HFFc6 (cell line): Measurements from ENCODE around the gene PTPN4. TPM values are rescaled to one million over a fixed set of nuclear protein-coding genes. Genes with fewer than 3 reads are reported as not detected.
A peak's percentile ranks its signal among the peaks of the same experiment; 100 is the strongest.

Experiments used
- DNase-seq: peaks from one replicate; pipeline ENCODE4 v3.0.0-alpha.2; 2018
- H3K27ac Mint-ChIP-seq: 2 replicates; pipeline ENCODE4 v1.8.0; 2020; ENCODE audit warnings: mild to moderate bottlenecking, mixed read lengths
- H3K27me3 Mint-ChIP-seq: 2 replicates; pipeline ENCODE4 v1.8.0; 2021; ENCODE audit warnings: mild to moderate bottlenecking, moderate library complexity, mixed read lengths; ENCODE audit not compliant: insufficient read depth
- H3K36me3 Mint-ChIP-seq: 2 replicates; pipeline ENCODE4 v1.8.0; 2021; ENCODE audit warnings: low read depth, mixed read lengths
- H3K4me1 Mint-ChIP-seq: 2 replicates; pipeline ENCODE4 v1.8.0; 2020; ENCODE audit warnings: low read depth, mixed read lengths
- H3K4me3 Mint-ChIP-seq: 2 replicates; pipeline ENCODE4 v1.8.0; 2020; ENCODE audit warnings: mild to moderate bottlenecking, moderate library complexity, mixed read lengths
- H3K9me3 Mint-ChIP-seq: 2 replicates; pipeline ENCODE4 v1.8.0; 2020; ENCODE audit warnings: mild to moderate bottlenecking, mixed read lengths
- CTCF ChIP-seq: fragments of 200-600 bp; sonication (generic); IDR thresholded peaks from 2 replicates; pipeline ENCODE4 v1.5.0; 2021; ENCODE audit warnings: antibody characterized with exemption, mild to moderate bottlenecking
- total RNA-seq, 6 experiments: library from RNA; stranded (reverse); fragmentation: NEBNext Ultra II Directional; extraction: Animal tissue kit (Norgen Biotek cat#: 25700); gene quantifications; 2 replicates in 1 of 6; 3 replicates in 5 of 6; pipeline ENCODE4 v1.2.3, GENCODE V29; 2021

Gene PTPN4
- total RNA-seq, 6 experiments from 2014 or later: 12.0 to 20.3 (median 14.8) TPM

GRCh38 chr2:119741001-119741400, 18.7 kb upstream of the PTPN4 start:
- no peak for TF ChIP-seq CTCF
- H3K36me3 Mint-ChIP-seq: no peaks in the 10 kb centered on the region
- no peak overlapping the region for H3K27ac Mint-ChIP-seq
- H3K4me1 Mint-ChIP-seq: peaks cover 14% of the 10 kb centered on the region
- H3K4me3 Mint-ChIP-seq: no peak overlapping the region
- no peak for DNase-seq
- H3K27me3 Mint-ChIP-seq: peaks cover 38% of the 10 kb centered on the region
- H3K9me3 Mint-ChIP-seq: no peaks in the 10 kb centered on the region

GRCh38 chr2:119741868-119742267, 17.9 kb upstream of the PTPN4 start:
- peaks cover 32% of the 10 kb centered on the region for H3K27me3 Mint-ChIP-seq
- H3K4me1 Mint-ChIP-seq: peaks cover 18% of the 10 kb centered on the region
- no peaks in the 10 kb centered on the region for H3K36me3 Mint-ChIP-seq
- TF ChIP-seq CTCF: no peak
- DNase-seq: no peak
- no peak overlapping the region for H3K4me3 Mint-ChIP-seq
- no peak overlapping the region for H3K27ac Mint-ChIP-seq
- H3K9me3 Mint-ChIP-seq: no peaks in the 10 kb centered on the region

DNA sequence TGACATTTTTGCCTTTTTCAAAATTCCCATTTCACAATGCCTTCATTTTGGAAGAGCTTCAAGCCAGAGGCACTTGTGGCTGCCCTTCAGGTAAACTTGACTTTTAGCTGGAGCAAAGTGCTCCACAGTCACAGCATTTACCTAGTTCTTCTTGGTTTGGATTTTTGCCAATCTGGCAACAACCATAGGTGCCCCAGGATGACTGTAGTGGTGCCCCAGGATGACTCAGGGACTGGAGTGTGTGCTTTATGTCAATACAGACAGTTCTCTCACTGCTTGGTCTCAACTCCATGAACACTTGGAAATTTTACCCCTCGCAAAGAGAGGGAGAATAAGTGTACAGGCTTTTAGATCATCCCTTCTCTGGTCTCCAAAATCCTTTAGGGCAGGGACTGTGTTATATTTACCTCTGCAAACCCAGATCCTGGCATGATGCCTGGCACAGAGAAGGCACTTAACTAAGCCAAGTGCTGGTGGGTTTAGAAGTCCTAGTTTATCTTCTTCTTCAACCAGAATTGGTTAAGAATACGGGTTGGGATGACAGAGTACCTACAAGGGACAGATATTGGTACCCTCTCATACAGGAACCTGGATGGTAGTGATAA, 15.3 kb upstream of the PTPN4 start:
- no peaks in the 10 kb centered on the region for H3K36me3 Mint-ChIP-seq
- H3K27ac Mint-ChIP-seq: no peak overlapping the region
- no peaks in the 10 kb centered on the region for H3K9me3 Mint-ChIP-seq
- TF ChIP-seq CTCF: no peak
- H3K4me1 Mint-ChIP-seq: peaks cover 38% of the 10 kb centered on the region
- peak; percentile 16 for DNase-seq
- H3K4me3 Mint-ChIP-seq: no peak overlapping the region
- peaks cover 13% of the 10 kb centered on the region for H3K27me3 Mint-ChIP-seq

GRCh38 chr2:119745566-119745965, 14.2 kb upstream of the PTPN4 start:
- Mint-ChIP-seq H3K36me3 (no peaks in the 10 kb centered on the region), H3K27ac (no peak overlapping the region), H3K4me1 (peaks cover 46% of the 10 kb centered on the region), H3K4me3 (no peak overlapping the region), H3K9me3 (no peaks in the 10 kb centered on the region), H3K27me3 (peaks cover 13% of the 10 kb centered on the region)
- no peak for TF ChIP-seq CTCF
- DNase-seq: no peak

DNA sequence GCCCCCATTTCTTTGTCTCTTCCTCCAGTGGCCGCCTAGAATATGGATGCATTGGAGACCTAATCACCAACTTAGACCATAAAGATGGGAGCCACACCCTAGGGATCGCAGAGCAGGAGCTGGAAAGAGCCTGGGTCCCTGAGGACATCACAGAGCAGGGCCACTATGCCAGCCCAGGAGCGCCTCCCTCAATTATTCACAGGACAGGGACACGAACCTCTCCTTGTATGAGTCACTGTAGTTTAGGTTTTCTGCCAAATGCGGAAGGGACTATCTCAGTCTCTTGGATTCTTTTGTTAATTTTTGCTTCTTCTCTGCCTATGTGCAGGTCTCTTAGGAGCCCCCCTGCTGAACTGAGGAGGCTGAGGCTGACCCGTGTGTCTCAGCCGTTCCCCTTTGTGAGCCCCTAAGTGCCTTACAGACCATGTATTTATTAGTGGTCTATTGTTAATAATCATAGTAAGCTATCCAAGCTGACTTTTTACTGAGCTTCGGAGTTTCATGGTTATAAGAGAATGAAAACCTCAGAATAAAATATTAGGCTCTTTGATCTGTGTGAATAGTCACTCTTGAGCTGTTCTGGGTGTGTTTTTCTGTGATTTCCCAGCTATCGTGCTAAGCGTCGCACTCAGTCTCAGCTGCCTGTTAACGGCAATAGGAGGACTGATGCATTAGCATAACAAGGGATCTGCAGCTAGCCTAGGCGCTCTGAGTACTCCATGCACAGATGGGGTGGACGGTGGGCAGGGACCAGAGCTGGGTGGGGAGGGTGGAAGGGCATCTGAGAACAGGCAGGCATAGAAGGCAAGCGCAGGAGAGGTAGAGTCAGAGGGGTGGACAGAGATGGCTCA, 12.7 kb upstream of the PTPN4 start:
- peaks cover 52% of the 10 kb centered on the region for H3K4me1 Mint-ChIP-seq
- no peaks in the 10 kb centered on the region for H3K9me3 Mint-ChIP-seq
- TF ChIP-seq CTCF: no peak
- H3K27me3 Mint-ChIP-seq: peaks cover 13% of the 10 kb centered on the region
- no peak overlapping the region for H3K27ac Mint-ChIP-seq
- H3K4me3 Mint-ChIP-seq: no peak overlapping the region
- DNase-seq: peak; percentile 12
- no peaks in the 10 kb centered on the region for H3K36me3 Mint-ChIP-seq
